Transverse colon (tissue), 4 donors: ENCODE results near the gene EHMT2. TPM values are rescaled to one million over a fixed set of nuclear protein-coding genes. Genes with fewer than 3 reads are reported as not detected.

Source experiments
- DNase-seq: peaks from one replicate; pipeline ENCODE4 v3.0.0-alpha.2; 2019
- H3K27ac ChIP-seq, 4 donors: fragments of 200-600 bp; sonication (generic); 2 replicates each; pipeline ENCODE4 v1.5.1; 2016 to 2018; ENCODE audit warnings: inconsistent platforms in 4 of 4
- H3K27me3 ChIP-seq: fragments of 200-600 bp; sonication (generic); 2 replicates; pipeline ENCODE4 v1.5.1; 2017; ENCODE audit warnings: inconsistent platforms
- H3K36me3 ChIP-seq, 4 donors: fragments of 200-600 bp; sonication (generic); 2 replicates each; pipeline ENCODE4 v1.5.1; 2017 to 2019; ENCODE audit warnings: inconsistent platforms in 4 of 4
- H3K4me1 ChIP-seq, 4 donors: fragments of 200-600 bp; sonication (generic); 2 replicates each; pipeline ENCODE4 v1.5.1; 2017 to 2020; ENCODE audit warnings: inconsistent platforms in 4 of 4
- H3K4me3 ChIP-seq, 4 donors: fragments of 200-600 bp; sonication (generic); 1 replicate in 1 of 4; 2 replicates in 3 of 4; pipeline versions ENCODE4 v1.5.1 to v1.6.1; 2017 to 2019; ENCODE audit warnings: inconsistent platforms in 4 of 4
- H3K9me3 ChIP-seq, 2 donors: fragments of 200-600 bp; sonication (generic); 2 replicates each; pipeline ENCODE4 v1.5.1; 2017 to 2019; ENCODE audit warnings: inconsistent platforms in 2 of 2
- CTCF ChIP-seq, 5 experiments: fragments of 200-600 bp in 3 of 5; fragments of 450-650 bp in 2 of 5; sonication (generic) in 3 of 5; IDR thresholded peaks; 1 replicate in 2 of 5; 2 replicates in 3 of 5; pipeline ENCODE4 v1.5.1; 2016 to 2017; ENCODE audit warnings: antibody characterized with exemption in 5 of 5, inconsistent platforms in 3 of 5, mild to moderate bottlenecking in 2 of 5, moderate library complexity in 1 of 5
- EP300 ChIP-seq: sonication (generic); formaldehyde crosslinking; IDR thresholded peaks from one replicate; pipeline ENCODE4 v1.6.1; 2017; ENCODE audit warnings: antibody characterized with exemption, low read depth
- POLR2A ChIP-seq: fragments of 450-650 bp; IDR thresholded peaks from one replicate; pipeline ENCODE4 v1.6.1; 2016; ENCODE audit warnings: antibody characterized with exemption, mild to moderate bottlenecking, moderate library complexity
- POLR2AphosphoS5 ChIP-seq, 3 donors: sonication (generic); formaldehyde crosslinking; IDR thresholded peaks; one replicate each; pipeline ENCODE4 v1.6.1; 2016; ENCODE audit warnings: antibody characterized with exemption in 3 of 3
- WGBS, 2 donors: methylation state at CpG; one replicate each; pipeline ENCODE4 v1.1.5; 2018; ENCODE audit warnings: low coverage in 1 of 2; 5-methylcytosine and 5-hydroxymethylcytosine counted together
- in situ Hi-C, 4 donors: fragments of 200-750 bp; cut with MboI; loops; one replicate each; pipeline versions ENCODE4 v1.15.0 to v1.15.1; 2017; ENCODE audit warnings: low sequenced_read_pairs in 3 of 4, low pct_ligation_motif_present in 1 of 4, low pct_unique_long_range_greater_than_20kb in 1 of 4
- intact Hi-C: fragments of 100-400 bp; cut with DNase I; formaldehyde crosslinking; loops from one replicate; pipeline ENCODE4 v1.15.1; 2023; ENCODE audit warnings: low total_unique reads
- total RNA-seq, 4 donors: library from RNA; depleted of rRNA; stranded (reverse); fragments of >200 nt; gene quantifications; one replicate each; pipeline ENCODE4 v1.1.0, GENCODE V29; 2016

The EHMT2 gene
- total RNA-seq, 4 donors from 2014 or later: 25.9 to 33.3 (median 27.9) TPM

- H3K9me3 ChIP-seq: no peaks in the 10 kb centered on the region
- 0 to 1% methylated on average over 12 to 64 of the region's 64 CpGs for WGBS, 2 donors
- in situ Hi-C loops (no loop called here), intact Hi-C loops (loop anchor here (5.0 kb wide), 1 partner anchor 1185 kb away; no protein-coding TSS in a partner anchor)
- H3K27me3 ChIP-seq: no peaks in the 10 kb centered on the region
- peak within 1 kb of the TSS; percentile 84 to 94 (median 88) for H3K27ac ChIP-seq
- H3K36me3 ChIP-seq: peaks cover 0 to 19% (median 7%) of the 10 kb centered on the region in 4 donors
- TF ChIP-seq POLR2A (peak; percentile 96), POLR2AphosphoS5 (IDR thresholded peaks at IDR 0.05) (peak; percentile 96 to 97 (median 97)), EP300 (no peak)
- peak; percentile 99 for DNase-seq
- peaks cover 7 to 22% (median 10%) of the 10 kb centered on the region in 4 donors for H3K4me1 ChIP-seq
- H3K4me3 ChIP-seq: peak within 1 kb of the TSS; percentile 56 to 88 (median 66)
Measured at GRCh38 chr6:31862344-31863235, 34.9 kb downstream of the EHMT2 start, which contains the start of gene NEU1. TSS of gene NEU1 (minus strand) at chr6:31862821. CDS start at chr6:31862776, 45 bp downstream.

- H3K9me3 ChIP-seq: no peaks in the 10 kb centered on the region
- intact Hi-C loops (loop anchor here (5.0 kb wide), 1 partner anchor 1185 kb away; no protein-coding TSS in a partner anchor), in situ Hi-C loops (no loop called here)
- peak overlapping the region; percentile 84 to 94 (median 88) for H3K27ac ChIP-seq
- H3K36me3 ChIP-seq: peaks cover 0 to 19% (median 7%) of the 10 kb centered on the region in 4 donors
- no peak for DNase-seq
- WGBS, 2 donors: 56 to 80% methylated on average over 1 to 17 of the region's 17 CpGs
- H3K4me1 ChIP-seq: peaks cover 7 to 22% (median 10%) of the 10 kb centered on the region in 4 donors
- no peaks in the 10 kb centered on the region for H3K27me3 ChIP-seq
- peak overlapping the region; percentile 56 to 88 (median 66) for H3K4me3 ChIP-seq
- no peak for TF ChIP-seq POLR2AphosphoS5 (IDR thresholded peaks at IDR 0.05)
- TF ChIP-seq POLR2A: no peak
- no peak for TF ChIP-seq EP300
- no peak for TF ChIP-seq CTCF (IDR thresholded peaks at IDR 0.05)
Measured at GRCh38 chr6:31861919-31862343, 35.6 kb downstream of the EHMT2 start.

GRCh38 chr6:31861150-31861549, 36.3 kb downstream of the EHMT2 start:
- peaks cover 0 to 15% (median 7%) of the 10 kb centered on the region in 4 donors for H3K36me3 ChIP-seq
- peaks cover 7 to 22% (median 10%) of the 10 kb centered on the region in 4 donors for H3K4me1 ChIP-seq
- no peaks in the 10 kb centered on the region for H3K27me3 ChIP-seq
- H3K9me3 ChIP-seq: no peaks in the 10 kb centered on the region
- TF ChIP-seq EP300 (no peak), POLR2A (no peak), POLR2AphosphoS5 (IDR thresholded peaks at IDR 0.05) (no peak), CTCF (IDR thresholded peaks at IDR 0.05) (no peak)
- H3K4me3 ChIP-seq: no peak overlapping the region
- WGBS, 2 donors: 80 to 92% methylated on average over 2 to 7 of the region's 7 CpGs
- no peak overlapping the region for H3K27ac ChIP-seq
- intact Hi-C loops: loop anchor here (5.0 kb wide), 1 partner anchor 1184 kb away; no protein-coding TSS in a partner anchor
- no peak for DNase-seq
- in situ Hi-C loops: no loop called here

- Histone ChIP-seq H3K4me1 (peaks cover 7 to 22% (median 10%) of the 10 kb centered on the region in 4 donors), H3K4me3 (no peak overlapping the region), H3K27ac (no peak overlapping the region), H3K9me3 (no peaks in the 10 kb centered on the region), H3K36me3 (peaks cover 0 to 15% (median 7%) of the 10 kb centered on the region in 4 donors), H3K27me3 (no peaks in the 10 kb centered on the region)
- intact Hi-C loops: loop anchor here (5.0 kb wide), 1 partner anchor 1183 kb away; no protein-coding TSS in a partner anchor
- no peak for TF ChIP-seq CTCF (IDR thresholded peaks at IDR 0.05)
- TF ChIP-seq POLR2A: no peak
- no peak for TF ChIP-seq POLR2AphosphoS5 (IDR thresholded peaks at IDR 0.05)
- TF ChIP-seq EP300: no peak
- WGBS, 2 donors: 90% methylated on average over 13 of the region's 13 CpGs; no CpG with 5 or more reads in 1 of the 2 donors
- no peak for DNase-seq
- in situ Hi-C loops: no loop called here
Measured at GRCh38 chr6:31860349-31860748, 37.1 kb downstream of the EHMT2 start.
